GM19438 (cell line): ENCODE measurements around the gene TEKT3.

Experiments
- ATAC-seq: cut with Tn5 transposase; IDR thresholded peaks from one replicate; pipeline ENCODE4 v1.9.1; 2021; ENCODE audit warnings: low read depth; ENCODE audit not compliant: unreplicated experiment

Gene TEKT3

GRCh38 chr17:15341385-15341849, at the start of gene TEKT3:
Gene TEKT3 (minus strand): TSS chr17:15341597. CDS start chr17:15331585, 10,012 bp downstream.
- no peak for ATAC-seq

GRCh38 chr17:15388356-15389041, 47.1 kb upstream of the TEKT3 start:
- no peak for ATAC-seq

- no peak for ATAC-seq
Measured at GRCh38 chr17:15386083-15386482, 44.7 kb upstream of the TEKT3 start.

- ATAC-seq = no peak
Measured at GRCh38 chr17:15385305-15385704, 43.9 kb upstream of the TEKT3 start.

GRCh38 chr17:15384142-15384787, 42.9 kb upstream of the TEKT3 start:
- ATAC-seq = no peak

GRCh38 chr17:15382914-15383313, 41.5 kb upstream of the TEKT3 start:
- no peak for ATAC-seq

GRCh38 chr17:15381707-15382106, 40.3 kb upstream of the TEKT3 start:
- no peak for ATAC-seq

GRCh38 chr17:15380446-15380845, 39.0 kb upstream of the TEKT3 start:
- ATAC-seq = no peak

- ATAC-seq = no peak
Measured at GRCh38 chr17:15379659-15380058, 38.3 kb upstream of the TEKT3 start.

GRCh38 chr17:15378243-15378642, 36.8 kb upstream of the TEKT3 start:
- ATAC-seq = no peak

GRCh38 chr17:15377616-15378015, 36.2 kb upstream of the TEKT3 start:
- ATAC-seq = no peak

GRCh38 chr17:15377200-15377599, 35.8 kb upstream of the TEKT3 start:
- ATAC-seq = no peak

GRCh38 chr17:15371376-15372130, 30.2 kb upstream of the TEKT3 start:
- no peak for ATAC-seq

GRCh38 chr17:15368600-15368999, 27.2 kb upstream of the TEKT3 start:
- no peak for ATAC-seq

GRCh38 chr17:15366026-15366425, 24.6 kb upstream of the TEKT3 start:
- ATAC-seq = no peak

GRCh38 chr17:15364615-15365014, 23.2 kb upstream of the TEKT3 start:
- no peak for ATAC-seq

- ATAC-seq = no peak
Measured at GRCh38 chr17:15363702-15364101, 22.3 kb upstream of the TEKT3 start.

- ATAC-seq = no peak
Measured at GRCh38 chr17:15361592-15361991, 20.2 kb upstream of the TEKT3 start.

GRCh38 chr17:15361151-15361550, 19.8 kb upstream of the TEKT3 start:
- ATAC-seq = no peak

GRCh38 chr17:15354256-15354655, 12.9 kb upstream of the TEKT3 start:
- no peak for ATAC-seq

- no peak for ATAC-seq
Measured at GRCh38 chr17:15351925-15352324, 10.5 kb upstream of the TEKT3 start.

- no peak for ATAC-seq
Measured at GRCh38 chr17:15351478-15351840, 10.1 kb upstream of the TEKT3 start.
